Glutamatergic neuron (in vitro differentiated cells): Measurements from ENCODE around the gene ACACB. TPM values are rescaled to one million over a fixed set of nuclear protein-coding genes. Genes with fewer than 3 reads are reported as not detected.

Experiments used
- DNase-seq: peaks from one replicate; pipeline ENCODE4 v3.0.0; 2022
- H3K27ac Mint-ChIP-seq: one replicate; pipeline ENCODE4 v1.8.0; 2020; ENCODE audit warnings: mild to moderate bottlenecking, mixed read lengths, inconsistent platforms; ENCODE audit not compliant: unreplicated experiment
- H3K27me3 Mint-ChIP-seq: one replicate; pipeline ENCODE4 v1.8.0; 2020; ENCODE audit warnings: mild to moderate bottlenecking, moderate library complexity, mixed read lengths, inconsistent platforms; ENCODE audit not compliant: unreplicated experiment
- H3K36me3 Mint-ChIP-seq: one replicate; pipeline ENCODE4 v1.8.0; 2020; ENCODE audit warnings: mild to moderate bottlenecking, mixed read lengths, inconsistent platforms; ENCODE audit not compliant: unreplicated experiment
- H3K4me1 Mint-ChIP-seq: one replicate; pipeline ENCODE4 v1.8.0; 2020; ENCODE audit warnings: mild to moderate bottlenecking, low read depth, mixed read lengths, inconsistent platforms; ENCODE audit not compliant: unreplicated experiment
- H3K4me3 Mint-ChIP-seq: one replicate; pipeline ENCODE4 v1.8.0; 2020; ENCODE audit warnings: mild to moderate bottlenecking, mixed read lengths, inconsistent platforms; ENCODE audit not compliant: unreplicated experiment
- H3K9me3 Mint-ChIP-seq: one replicate; pipeline ENCODE4 v1.8.0; 2020; ENCODE audit warnings: mild to moderate bottlenecking, moderate library complexity, mixed read lengths, inconsistent platforms; ENCODE audit not compliant: unreplicated experiment
- total RNA-seq: library from RNA; stranded (reverse); fragmentation: NEBNext Ultra II Directional; extraction: Animal tissue kit (Norgen Biotek cat#: 25700); gene quantifications from one replicate; pipeline ENCODE4 v1.2.1, GENCODE V29; 2021; ENCODE audit not compliant: unreplicated experiment
- TF ChIP-seq, protein P1 (sequence below): fragments of 200-600 bp; sonication (generic); IDR thresholded peaks from one replicate; pipeline ENCODE4 v1.5.0; 2021; ENCODE audit not compliant: partially characterized antibody, unreplicated experiment

ACACB gene
- total RNA-seq, 1 donor from 2014 or later: 3.8 TPM

DNA sequence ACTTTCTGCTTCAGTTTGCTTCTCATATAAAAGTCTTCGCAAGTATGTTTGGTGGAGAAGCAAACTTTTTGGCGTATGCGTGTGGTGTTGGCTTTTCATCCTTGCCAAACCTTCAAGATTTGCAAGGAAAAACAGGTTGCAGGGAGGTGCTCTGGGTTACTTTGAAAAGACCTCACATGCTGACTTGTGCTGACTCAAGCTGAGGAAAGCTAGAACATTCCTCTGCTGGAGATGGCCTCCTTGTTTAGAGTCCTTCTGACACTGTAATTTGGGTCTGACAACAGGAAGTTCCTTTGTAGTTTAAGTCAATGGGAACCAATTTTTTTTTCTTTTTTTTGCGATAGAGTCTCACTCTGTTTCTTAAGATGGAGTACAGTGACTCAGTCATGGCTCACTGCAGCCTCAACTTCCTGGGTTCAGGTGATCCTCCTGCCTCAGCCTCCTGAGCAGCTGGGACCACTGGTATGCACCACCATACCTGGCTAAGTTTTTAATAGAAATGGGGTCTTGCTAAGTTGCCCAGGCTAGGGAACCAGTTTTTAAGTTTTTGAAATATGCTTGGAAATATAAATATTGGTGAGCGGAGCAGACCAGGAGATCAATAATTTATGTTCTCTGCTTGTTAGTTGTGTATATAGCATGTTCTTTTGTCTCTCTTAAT, 2.6 kb upstream of the ACACB start:
- no peak overlapping the region for H3K27ac Mint-ChIP-seq
- H3K36me3 Mint-ChIP-seq: no peaks in the 10 kb centered on the region
- H3K4me1 Mint-ChIP-seq: peaks cover 14% of the 10 kb centered on the region
- TF ChIP-seq, protein P1, sequence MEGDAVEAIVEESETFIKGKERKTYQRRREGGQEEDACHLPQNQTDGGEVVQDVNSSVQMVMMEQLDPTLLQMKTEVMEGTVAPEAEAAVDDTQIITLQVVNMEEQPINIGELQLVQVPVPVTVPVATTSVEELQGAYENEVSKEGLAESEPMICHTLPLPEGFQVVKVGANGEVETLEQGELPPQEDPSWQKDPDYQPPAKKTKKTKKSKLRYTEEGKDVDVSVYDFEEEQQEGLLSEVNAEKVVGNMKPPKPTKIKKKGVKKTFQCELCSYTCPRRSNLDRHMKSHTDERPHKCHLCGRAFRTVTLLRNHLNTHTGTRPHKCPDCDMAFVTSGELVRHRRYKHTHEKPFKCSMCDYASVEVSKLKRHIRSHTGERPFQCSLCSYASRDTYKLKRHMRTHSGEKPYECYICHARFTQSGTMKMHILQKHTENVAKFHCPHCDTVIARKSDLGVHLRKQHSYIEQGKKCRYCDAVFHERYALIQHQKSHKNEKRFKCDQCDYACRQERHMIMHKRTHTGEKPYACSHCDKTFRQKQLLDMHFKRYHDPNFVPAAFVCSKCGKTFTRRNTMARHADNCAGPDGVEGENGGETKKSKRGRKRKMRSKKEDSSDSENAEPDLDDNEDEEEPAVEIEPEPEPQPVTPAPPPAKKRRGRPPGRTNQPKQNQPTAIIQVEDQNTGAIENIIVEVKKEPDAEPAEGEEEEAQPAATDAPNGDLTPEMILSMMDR: no peak
- no peak overlapping the region for H3K4me3 Mint-ChIP-seq
- peaks cover 2% of the 10 kb centered on the region for H3K9me3 Mint-ChIP-seq
- peaks cover 3% of the 10 kb centered on the region for H3K27me3 Mint-ChIP-seq
- no peak for DNase-seq

DNA sequence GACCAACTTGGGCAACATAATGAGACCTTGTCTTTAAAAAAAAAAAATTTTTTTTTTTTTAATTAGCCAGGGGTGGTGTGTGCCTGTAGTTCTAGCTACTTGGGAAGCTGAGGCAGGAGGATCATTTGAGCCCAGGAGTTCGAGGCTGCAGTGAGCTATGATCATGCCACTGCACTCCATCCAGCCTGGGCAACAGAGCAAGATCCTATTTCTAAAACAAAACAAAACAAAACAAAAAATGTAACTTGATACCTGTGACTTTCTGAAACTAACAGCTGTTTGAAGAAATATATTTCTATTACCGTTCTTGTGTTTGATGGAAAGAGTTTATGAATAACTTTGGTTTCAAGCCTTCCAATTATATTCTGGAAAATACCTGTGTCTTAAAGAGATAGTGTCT, 1.7 kb upstream of the ACACB start:
- TF ChIP-seq, protein P1: no peak
- no peak for DNase-seq
- Mint-ChIP-seq H3K4me3 (no peak overlapping the region), H3K27ac (no peak overlapping the region), H3K4me1 (peaks cover 14% of the 10 kb centered on the region), H3K36me3 (no peaks in the 10 kb centered on the region), H3K27me3 (peaks cover 3% of the 10 kb centered on the region), H3K9me3 (peaks cover 2% of the 10 kb centered on the region)

DNA sequence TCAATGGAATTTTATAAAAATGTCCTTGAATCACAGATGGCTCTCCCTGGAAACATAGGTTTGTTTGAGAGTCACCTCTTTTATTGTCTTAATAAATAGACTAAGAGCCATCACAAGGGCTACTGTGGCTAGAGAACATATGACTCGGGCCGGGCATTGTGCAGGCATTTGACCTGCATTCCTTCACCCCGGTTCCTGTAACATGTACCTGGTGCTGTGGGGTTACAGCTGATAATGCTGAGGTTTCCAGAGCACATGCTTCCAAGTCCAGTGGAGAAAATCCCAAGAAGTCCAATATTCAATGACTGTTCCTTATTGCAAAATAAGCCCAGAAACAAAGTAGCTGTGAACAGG, 1.0 kb upstream of the ACACB start:
- no peak for DNase-seq
- TF ChIP-seq, protein P1: no peak
- H3K36me3 Mint-ChIP-seq: no peaks in the 10 kb centered on the region
- H3K4me3 Mint-ChIP-seq: no peak overlapping the region
- H3K4me1 Mint-ChIP-seq: peaks cover 12% of the 10 kb centered on the region
- peaks cover 3% of the 10 kb centered on the region for H3K27me3 Mint-ChIP-seq
- H3K27ac Mint-ChIP-seq: no peak overlapping the region
- peaks cover 2% of the 10 kb centered on the region for H3K9me3 Mint-ChIP-seq

DNA sequence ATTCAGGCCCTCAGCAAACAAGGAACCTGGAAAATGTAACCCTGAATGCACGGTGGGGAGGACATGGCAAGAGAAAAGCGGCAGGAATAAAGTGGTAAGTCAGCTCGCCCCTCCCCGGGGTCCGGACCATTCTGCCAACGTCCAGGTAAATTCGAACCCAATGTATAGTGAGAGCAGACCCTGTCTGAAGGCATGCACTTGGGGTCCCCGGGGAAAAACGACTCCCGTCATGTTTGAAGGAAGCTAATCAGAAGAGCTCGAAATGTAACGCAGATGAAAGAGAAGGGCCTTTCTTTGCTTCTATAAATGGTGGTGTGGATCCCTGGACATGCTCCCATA, 193 bp downstream of the ACACB start:
- H3K4me3 Mint-ChIP-seq: no peak overlapping the region
- H3K36me3 Mint-ChIP-seq: no peaks in the 10 kb centered on the region
- peaks cover 3% of the 10 kb centered on the region for H3K27me3 Mint-ChIP-seq
- DNase-seq: no peak
- peaks cover 7% of the 10 kb centered on the region for H3K4me1 Mint-ChIP-seq
- no peak overlapping the region for H3K27ac Mint-ChIP-seq
- H3K9me3 Mint-ChIP-seq: peaks cover 2% of the 10 kb centered on the region
- TF ChIP-seq, protein P1: no peak

DNA sequence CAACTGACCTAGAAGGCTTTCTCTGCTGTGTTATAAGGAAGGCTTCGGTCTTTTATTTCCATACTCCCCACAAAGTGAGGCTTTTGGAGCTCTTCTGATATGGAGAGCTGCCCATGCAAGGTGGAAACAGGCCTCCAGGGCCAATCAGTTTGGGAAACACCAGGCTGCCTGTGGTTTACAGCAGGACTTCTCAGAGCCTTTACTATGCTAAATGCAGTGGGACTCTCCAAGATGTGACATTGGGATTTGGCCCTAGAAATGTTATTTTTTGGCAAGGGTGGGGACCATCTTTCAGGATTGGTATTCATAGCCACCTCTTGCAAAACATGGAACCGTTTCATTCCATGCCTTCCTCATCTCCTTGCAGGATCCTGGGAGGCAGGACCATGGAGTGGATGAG, 3.7 kb downstream of the ACACB start:
- no peak for DNase-seq
- no peaks in the 10 kb centered on the region for H3K9me3 Mint-ChIP-seq
- no peak overlapping the region for H3K4me3 Mint-ChIP-seq
- no peaks in the 10 kb centered on the region for H3K27me3 Mint-ChIP-seq
- H3K36me3 Mint-ChIP-seq: no peaks in the 10 kb centered on the region
- H3K27ac Mint-ChIP-seq: no peak overlapping the region
- TF ChIP-seq, protein P1: no peak
- peaks cover 7% of the 10 kb centered on the region for H3K4me1 Mint-ChIP-seq
